H1 (cell line): ENCODE data around the gene PIBF1. TPM values are rescaled to one million over a fixed set of nuclear protein-coding genes. Genes with fewer than 3 reads are reported as not detected.

Source experiments
- ATF2 ChIP-seq: IDR thresholded peaks from 2 replicates; pipeline ENCODE4 v1.6.1; 2012; ENCODE audit warnings: low read length, inconsistent platforms
- RXRA ChIP-seq: IDR thresholded peaks from 2 replicates; pipeline ENCODE4 v1.6.1; 2011; ENCODE audit warnings: low read depth, mild to moderate bottlenecking, low read length, moderate library complexity; ENCODE audit not compliant: insufficient read depth
- polyA plus RNA-seq, 7 experiments: library from polyadenylated mRNA; depleted of rRNA in 3 of 7; stranded (reverse) in 5 of 7; unstranded in 2 of 7; fragments of >200 nt in 5 of 7; fragments of 200-250 nt in 2 of 7; gene quantifications; 1 replicate in 5 of 7; 2 replicates in 1 of 7; 4 replicates in 1 of 7; pipeline versions ENCODE4 v1.2.1 to v1.2.3, GENCODE V29; 2011 to 2013; ENCODE audit warnings: missing spikeins in 2 of 7, mixed read lengths in 2 of 7
- total RNA-seq: library from RNA; stranded (reverse); fragmentation: NEBNext Ultra II Directional; extraction: Animal tissue kit (Norgen Biotek cat#: 25700); gene quantifications from 2 replicates; pipeline ENCODE4 v1.2.1, GENCODE V29; 2021

PIBF1 gene
- total and polyA plus RNA-seq, 2 of the 8 experiments (the other 6 are each of a cell fraction or from before 2014, with no cell fraction given) = 1.1 to 13.2 TPM

- TF ChIP-seq ATF2 = no peak
- no peak for TF ChIP-seq RXRA
Measured at GRCh38 chr13:72757792-72758535, 24.0 kb upstream of the PIBF1 start (continued).
